GM21576 (cell line): Measurements from ENCODE around the gene SPEM3.
A peak's percentile ranks its signal among the peaks of the same experiment; 100 is the strongest.

ENCODE experiments used
- ATAC-seq: cut with Tn5 transposase; IDR thresholded peaks from one replicate; pipeline ENCODE4 v1.9.1; 2021; ENCODE audit warnings: mild to moderate bottlenecking, moderate library complexity; ENCODE audit not compliant: unreplicated experiment

SPEM3 gene

DNA sequence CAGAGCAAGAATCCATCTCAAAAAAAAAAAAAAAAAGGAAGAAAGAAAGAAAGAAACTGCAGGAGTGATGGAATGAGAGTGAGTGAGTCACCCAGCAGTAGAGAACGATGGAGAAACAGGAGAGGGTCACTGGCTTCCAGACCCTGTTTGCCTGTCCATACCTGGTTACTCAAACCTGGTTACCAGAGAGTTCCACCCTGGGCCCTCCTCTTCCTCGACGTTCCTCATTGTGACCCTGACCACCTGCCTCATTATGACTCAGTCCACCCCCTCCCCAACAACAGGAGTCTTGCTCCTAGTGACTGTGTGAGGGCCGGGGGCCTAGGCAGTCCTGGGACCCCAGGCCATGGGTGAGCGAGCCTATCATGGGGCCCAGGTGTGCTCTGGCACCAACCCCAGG, at the start of gene SPEM3:
SPEM3 (plus strand) TSS at position 301 of the 400 bp plus-strand sequence; CDS start at position 347, 46 bp downstream.
- ATAC-seq = no peak

DNA sequence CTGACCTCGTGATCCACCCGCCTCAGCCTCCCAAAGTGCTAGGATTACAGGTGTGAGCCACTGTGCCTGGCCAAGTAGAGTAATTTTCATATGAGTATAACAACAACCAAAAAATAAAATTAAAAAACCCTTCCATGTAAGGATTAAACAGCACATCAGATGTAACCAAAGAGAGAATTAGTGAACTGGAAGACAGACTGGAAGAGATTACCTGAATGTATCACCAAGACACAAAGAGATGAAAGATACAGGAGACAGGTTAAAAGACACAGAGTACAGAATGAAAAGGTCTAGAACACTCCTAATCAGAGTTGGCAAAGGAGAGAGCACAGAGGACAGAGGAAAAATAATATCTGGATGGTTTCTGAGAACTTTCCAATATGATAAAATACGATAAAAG, 49.5 kb upstream of the SPEM3 start:
- ATAC-seq = no peak

GRCh38 chr17:7380321-7380720, 48.3 kb upstream of the SPEM3 start:
- ATAC-seq = no peak

DNA sequence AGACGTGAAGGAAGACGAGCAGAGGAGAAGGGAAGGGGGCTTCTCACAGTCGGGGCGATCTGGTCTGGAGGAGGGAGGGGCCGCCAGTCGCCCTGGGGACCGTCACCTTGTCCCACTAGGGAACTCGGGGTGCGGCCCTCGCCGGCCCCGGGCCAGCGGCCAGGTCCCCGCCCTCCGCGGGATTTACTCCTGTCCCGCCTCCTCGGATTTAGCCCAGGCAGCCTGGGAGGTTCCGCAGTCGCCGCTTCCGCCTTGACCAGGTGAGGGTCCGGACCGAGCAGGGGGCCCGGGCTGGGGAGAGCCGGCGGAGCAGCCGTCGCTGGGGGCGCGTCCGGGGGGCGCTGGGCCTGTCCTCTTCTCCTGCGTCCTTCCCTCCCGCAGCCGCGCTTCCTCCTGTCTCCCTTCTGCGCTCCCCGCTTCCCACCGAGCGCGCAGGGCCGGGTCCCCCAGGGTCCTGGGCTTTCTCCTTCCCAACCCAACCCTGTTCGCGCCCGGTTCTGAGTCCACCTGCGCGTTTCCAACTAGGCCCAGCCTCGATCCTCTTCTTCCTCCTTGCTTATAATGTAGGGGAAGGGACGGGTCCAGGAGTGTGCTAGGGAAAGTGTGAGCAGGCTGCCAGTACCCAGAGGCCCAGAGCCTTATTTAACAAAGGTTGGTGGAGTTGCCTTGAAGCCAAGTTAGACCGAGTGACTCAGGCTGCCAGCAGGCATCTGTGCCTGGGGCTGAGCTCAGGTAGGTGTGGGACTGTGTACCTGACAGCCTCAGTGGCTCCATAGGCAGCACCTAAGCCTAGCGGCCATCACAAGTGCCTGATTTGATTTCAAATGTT, 47.6 kb upstream of the SPEM3 start, which contains the start of gene TNK1:
TNK1 (plus strand) TSS at position 235 of the 829 bp plus-strand sequence. CDS start 1,838 bp downstream, outside the sequence.
- ATAC-seq = no peak

DNA sequence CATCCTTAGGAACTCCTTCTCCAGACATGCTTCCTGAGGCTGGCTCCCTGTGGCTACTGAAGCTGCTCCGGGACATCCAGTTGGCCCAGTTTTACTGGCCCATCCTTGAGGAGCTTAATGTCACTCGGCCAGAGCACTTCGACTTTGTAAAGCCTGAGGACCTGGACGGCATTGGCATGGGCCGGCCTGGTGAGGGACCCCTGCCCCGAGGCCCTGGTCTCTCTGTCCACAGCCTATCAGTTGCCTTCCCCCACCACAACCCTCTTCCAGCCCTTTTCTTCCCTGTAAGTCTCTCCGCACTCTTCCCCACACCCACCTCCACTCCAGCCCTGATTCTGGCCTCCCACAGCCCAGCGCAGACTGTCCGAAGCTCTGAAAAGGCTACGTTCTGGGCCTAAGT, 45.8 kb upstream of the SPEM3 start:
- no peak for ATAC-seq

DNA sequence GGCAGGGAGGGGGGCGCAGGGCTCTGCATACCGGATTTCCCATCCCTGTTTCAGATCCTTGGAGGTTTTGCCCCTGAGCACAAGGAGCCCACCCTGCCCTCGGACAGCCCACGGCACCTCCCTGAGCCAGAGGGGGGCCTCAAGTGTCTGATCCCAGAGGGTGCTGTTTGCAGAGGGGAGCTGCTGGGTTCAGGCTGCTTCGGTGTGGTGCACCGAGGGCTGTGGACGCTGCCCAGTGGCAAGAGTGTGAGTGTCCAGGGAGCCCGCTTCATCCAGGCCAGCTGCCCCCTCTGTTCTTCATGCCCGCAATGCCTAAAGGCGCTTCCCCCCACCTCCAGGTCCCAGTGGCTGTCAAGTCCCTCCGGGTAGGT, 45.3 kb upstream of the SPEM3 start:
- no peak for ATAC-seq

DNA sequence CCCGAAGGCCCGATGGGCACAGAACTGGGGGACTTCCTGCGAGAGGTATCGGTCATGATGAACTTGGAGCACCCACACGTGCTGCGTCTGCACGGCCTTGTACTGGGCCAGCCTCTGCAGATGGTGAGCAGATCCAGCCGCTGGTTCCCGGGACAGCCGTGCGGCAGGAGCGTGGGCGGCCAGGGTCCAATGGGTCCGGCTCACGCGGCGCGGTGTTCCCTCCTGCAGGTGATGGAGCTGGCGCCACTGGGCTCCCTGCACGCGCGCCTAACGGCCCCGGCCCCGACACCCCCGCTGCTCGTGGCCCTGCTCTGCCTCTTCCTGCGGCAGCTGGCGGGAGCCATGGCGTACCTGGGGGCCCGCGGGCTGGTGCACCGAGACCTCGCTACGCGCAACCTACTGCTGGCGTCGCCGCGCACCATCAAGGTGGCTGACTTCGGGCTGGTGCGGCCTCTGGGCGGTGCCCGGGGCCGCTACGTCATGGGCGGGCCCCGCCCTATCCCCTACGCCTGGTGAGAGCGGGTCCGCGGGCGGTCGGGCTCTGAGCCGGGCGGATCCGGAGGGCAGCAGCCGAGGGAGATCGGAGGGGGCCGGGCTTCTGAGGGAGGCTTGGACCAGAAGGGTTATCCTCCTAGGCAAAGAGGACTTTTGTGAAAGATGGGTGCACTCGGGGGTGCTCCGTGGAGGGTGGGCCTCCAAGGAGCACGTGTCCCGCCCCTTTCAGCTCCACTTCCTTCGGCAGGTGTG, 44.7 kb upstream of the SPEM3 start:
- ATAC-seq = no peak

GRCh38 chr17:7384489-7385081, 44.1 kb upstream of the SPEM3 start:
- no peak for ATAC-seq

GRCh38 chr17:7388856-7389255, 39.8 kb upstream of the SPEM3 start:
- ATAC-seq = no peak

GRCh38 chr17:7389924-7390910, 38.4 kb upstream of the SPEM3 start:
- no peak for ATAC-seq

- ATAC-seq = no peak
These were observed 37.4 kb upstream of the SPEM3 start for GRCh38 chr17:7391307-7391706.

- ATAC-seq = no peak
These were observed 35.7 kb upstream of the SPEM3 start for GRCh38 chr17:7392696-7393612.

GRCh38 chr17:7393613-7394451, 34.8 kb upstream of the SPEM3 start:
- peak; percentile 35 for ATAC-seq

- ATAC-seq = peak; percentile 69
These were observed 34.0 kb upstream of the SPEM3 start, which contains the start of gene PLSCR3 for GRCh38 chr17:7394452-7395191. Gene PLSCR3, minus strand, starts transcription at chr17:7394525. Its CDS starts 415 bp downstream, at chr17:7394110.

DNA sequence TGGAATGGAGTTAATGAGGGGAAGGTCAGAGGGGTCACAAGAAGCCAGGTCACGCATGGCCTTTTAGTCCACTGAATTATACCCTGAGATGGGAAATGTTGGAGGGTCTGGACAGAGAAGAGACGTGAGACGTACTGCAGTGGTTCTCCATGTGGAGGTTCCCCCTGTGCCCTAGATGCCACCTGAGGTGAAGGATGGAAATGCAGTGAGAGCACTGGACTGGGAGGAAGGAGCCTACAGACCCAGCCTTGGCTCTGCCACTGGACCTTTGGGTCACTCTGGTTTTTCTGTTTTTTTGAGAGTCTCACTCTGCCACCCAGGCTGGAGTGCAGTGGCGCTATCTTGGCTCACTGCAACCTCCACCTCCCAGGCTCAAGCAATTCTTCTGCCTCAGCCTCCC, 32.5 kb upstream of the SPEM3 start:
- no peak for ATAC-seq

DNA sequence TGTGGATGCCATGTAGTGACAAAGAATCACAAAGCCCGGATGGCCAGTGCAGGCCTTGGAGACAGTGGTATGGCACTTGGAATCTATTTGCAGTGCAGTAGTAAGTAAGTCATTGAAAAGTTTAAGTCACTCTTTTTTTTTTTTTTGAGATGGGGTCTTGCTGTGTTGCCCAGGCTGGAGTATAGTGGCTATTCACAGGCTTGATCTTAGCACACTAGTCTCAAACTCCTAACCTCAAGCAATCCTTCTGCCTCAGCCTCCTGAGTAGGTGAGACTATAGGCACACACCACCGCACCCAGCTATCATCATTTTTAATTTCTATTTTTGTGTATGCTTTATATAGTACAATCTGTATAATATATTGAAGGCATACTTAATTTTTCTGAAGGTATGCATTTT, 30.0 kb upstream of the SPEM3 start:
- no peak for ATAC-seq

GRCh38 chr17:7403043-7403726, 25.5 kb upstream of the SPEM3 start:
- no peak for ATAC-seq
